NCI-H345 treated with DMSO at 0.1 percent for 48 hours (cell line): ENCODE data around the gene GEMIN4.
A peak's percentile ranks its signal among the peaks of the same experiment; 100 is the strongest.
"Not testable (repeated sequence)": the region's sequence is repeated elsewhere in the genome, so short reads cannot be mapped to it uniquely, and the experiment has no call there.

ENCODE experiments used
- DNase-seq: peaks from one replicate; lab custom pipeline; 2025; ENCODE audit not compliant: unreplicated experiment; lab: John Stamatoyannopoulos, UW

Gene GEMIN4

DNA sequence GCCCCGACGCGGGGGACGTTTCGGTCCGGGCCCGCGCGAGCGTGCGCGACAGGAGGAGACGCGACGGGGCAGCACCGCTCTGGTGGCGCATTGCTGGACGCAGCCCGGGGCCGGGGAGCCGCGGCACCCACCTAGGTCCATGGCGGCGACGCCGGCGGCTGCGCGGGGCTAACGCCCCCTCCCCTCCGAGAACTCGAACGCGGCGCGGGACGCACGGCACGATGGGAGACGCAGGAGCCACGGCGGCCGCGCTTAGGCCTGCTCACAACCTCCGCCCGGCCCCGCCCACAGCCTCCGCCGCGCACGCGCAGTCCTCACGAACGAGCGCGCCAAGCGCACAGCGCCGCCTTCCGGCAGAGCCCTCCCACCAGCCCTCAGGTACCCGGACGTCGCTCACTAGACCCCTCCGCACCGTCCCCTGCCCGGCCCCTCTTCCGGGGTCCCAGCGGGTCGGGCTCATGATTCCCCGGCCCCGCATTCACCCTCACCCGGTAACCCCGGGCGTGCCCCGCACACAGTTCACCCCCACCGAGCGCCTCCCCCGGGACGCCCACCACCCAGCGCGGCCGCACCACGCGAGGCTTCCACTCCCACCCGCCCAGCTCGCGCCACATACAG lies at the start of gene GEMIN4:
TSS of gene GEMIN4 (minus strand) at position 263 of the 618 bp plus-strand sequence. CDS start at position 141, 122 bp downstream.
- DNase-seq: peak; percentile 74

DNA sequence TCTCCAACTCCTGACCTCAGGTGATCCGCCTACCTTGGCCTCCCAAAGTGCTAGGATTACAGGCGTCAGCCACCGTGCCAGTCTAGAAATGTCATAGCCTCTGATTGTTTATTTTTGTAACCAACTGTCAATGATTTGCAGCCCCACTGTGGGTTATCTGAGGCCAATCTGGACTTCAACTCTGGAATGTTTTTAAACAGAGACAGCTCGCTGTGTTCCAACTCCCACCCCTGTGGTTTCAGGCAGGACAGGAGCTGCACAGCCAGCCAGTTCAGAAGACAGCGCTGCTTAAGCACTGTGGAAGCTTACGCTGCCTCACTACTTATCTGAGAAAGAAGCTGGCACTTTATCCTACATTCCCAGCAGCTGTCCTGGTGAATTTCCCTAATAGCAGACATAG lies 49.6 kb upstream of the GEMIN4 start:
- DNase-seq: no peak

DNA sequence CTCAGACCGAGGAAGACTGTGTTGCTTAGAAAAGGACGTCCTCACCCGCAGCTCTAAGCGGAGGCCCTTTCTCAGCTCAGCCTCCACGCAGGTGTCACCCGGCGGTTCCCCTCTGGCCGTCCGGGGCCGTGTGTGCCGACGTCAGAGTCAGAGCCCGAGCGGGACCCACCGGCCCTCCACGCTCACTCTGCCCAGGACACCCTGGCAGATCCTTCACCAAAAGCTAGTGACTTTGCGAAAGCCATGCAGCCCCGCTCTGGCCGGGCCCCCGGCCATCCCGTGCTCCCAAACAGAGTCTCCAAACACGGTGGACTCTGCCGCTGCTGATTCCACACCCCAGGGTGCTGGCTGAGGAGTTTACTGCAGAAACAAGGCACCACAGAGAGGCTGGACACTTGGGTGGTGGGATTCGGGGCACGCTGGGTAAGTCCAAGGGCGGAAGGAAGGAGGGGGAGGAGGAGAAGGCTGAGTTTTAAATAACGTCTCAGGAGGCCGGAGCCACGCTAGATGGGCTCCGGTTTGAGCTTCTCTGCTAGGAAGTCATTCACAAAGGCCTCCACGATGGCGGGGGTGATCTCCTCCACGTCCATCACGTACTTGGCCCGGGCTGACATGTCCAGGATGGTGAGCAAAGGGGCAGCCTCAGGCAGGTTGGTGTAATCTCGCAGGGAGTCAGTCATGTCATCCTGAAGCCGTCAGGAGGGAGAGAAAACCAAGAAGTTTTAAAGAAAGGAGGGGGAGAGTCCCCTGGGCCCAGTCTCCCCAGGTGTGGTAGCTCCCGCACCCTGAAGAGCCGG lies 48.6 kb upstream of the GEMIN4 start:
- no peak for DNase-seq

DNA sequence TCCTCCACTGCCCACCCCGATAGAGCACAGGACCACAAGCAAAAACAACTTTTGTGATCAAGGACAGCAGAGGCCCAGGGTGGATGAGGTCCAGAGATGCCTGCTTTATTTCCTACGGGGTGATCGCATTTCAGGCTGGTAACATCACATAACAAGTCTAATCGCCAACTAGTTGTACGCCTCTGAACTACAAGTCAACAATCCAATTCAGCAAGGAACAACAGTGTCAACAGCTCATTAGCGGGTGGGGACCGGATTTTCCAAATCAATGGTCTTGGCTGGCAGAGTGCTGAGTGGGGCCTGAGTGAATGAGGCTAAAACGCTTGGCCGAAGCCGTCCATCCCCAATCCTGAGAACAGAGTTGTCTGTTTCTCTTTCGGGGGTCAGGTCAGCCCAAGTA lies 47.2 kb upstream of the GEMIN4 start:
- no peak for DNase-seq

DNA sequence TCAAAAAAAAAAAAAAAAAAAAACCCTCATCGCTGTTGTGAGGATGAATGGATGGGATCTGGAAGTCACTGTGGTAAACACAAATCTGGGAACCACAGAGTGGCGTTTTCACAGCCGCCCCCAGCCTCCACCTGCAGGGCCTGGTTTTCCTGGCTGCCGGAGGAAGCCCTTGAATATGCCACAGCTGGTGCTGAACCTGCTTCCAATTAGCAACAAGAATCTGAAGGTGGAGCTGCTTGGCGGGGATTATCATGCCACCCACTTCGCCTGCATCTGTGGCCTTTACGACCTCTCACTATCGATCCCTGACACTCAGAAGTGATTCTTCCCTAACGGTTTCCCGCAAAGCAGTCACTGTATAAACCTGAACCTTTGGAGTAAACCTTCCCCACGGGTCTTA lies 46.2 kb upstream of the GEMIN4 start:
- DNase-seq: no peak

DNA sequence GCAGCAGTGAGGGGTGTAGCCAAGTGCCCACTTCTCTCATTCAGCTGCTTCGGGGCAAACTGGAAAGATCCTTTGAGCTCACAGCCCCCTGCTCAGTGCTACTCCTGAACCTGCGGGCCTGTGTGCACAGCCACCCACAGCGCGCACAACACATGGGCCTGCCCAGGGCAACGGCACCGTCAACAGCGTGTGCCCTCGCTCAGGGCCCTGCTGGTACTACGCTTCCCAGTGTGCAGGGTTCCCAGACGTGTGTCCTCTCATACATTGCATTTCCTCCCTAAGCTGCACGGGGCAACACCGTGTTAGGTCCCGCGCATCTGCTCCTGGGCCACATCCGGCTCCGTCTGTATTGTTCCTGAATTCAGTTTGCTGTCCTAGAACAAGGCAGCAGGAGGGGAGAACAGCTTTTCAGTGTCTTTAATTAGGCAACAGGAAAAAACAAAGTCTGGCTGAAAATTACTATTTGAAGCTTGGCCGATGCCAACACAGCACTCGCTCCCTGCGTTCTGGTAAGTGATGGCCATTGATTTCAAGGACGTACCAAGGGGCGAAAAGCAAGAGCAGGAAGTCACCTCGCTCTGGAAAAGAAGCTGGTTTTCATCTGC lies 45.3 kb upstream of the GEMIN4 start:
- no peak for DNase-seq

DNA sequence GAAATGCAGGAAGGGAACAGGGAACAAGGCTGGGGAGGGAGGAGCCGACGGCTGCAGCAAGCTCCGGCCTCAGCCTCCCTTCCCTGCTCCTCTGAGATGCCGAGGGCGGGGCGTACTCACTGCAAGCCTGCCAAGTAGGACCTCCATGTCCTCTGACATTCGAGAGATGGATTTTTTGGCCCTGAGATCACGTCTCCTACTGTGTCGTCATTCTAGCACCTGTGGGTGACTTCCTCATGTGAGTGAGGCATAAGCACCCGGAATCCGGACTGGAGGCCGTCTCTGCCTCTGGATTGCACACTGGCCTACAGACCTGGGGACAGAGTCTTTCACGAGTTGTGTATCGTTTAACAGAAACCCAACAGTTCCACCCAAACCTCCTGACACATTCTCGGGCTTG lies 44.5 kb upstream of the GEMIN4 start:
- DNase-seq: no peak

DNA sequence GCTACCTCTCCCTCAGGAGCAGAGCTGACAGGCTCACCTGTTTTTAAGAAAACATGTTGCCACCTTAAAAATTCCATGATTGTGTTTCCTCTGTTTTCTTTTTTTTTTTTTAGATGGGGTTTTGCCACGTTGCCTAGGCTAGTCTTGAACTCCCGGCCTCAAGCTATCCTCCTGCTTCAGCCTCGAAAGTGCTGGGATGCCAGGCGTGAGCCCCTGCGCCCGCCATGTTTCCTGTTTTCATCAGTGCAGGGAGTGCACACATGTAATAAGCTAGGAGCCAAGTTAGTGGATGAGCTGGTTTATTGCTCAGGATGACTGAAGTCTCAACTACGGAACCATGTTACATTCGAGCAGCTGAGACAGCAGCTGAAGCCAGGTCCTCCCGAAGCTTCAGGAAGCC lies 43.7 kb upstream of the GEMIN4 start:
- DNase-seq: no peak

DNA sequence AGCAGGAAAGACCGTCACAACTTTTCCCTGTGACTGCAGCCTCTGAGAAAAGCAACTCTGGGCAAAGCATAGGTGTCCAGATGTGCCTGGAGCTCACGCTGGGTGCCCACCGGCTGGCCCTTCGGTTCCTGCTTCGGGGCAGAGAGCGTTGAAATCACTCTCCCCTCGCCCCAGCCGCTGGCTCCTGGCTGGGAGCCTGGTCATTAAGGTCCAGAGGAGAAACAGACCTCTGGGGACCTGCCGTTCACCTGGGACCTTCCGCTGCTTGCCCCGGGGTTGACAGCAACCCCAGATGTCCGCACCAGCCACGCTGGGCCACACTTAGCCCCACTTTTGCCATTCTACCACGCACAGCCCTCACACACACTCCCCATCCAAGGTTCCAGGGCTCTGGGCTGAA lies 43.2 kb upstream of the GEMIN4 start:
- DNase-seq: no peak

DNA sequence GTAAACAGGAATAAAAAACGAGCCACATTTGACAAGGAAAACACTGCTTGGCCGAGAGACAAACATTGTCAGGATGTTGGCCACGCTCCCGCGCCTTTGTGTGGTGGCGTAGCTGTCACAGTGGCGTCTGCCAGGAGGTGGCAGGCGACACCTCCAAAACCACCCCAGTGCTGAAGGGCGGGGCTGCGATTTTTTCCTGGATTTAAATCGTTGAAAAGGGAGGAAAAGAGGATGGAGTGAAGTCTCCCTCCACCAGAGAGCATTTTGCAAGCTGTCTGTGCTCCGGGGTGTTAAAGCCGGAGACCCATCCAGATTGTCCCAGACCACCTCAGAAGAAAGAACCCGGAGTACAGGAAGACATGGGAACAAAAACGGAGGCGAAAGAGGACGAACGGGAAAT lies 42.8 kb upstream of the GEMIN4 start:
- peak; percentile 20 for DNase-seq

DNA sequence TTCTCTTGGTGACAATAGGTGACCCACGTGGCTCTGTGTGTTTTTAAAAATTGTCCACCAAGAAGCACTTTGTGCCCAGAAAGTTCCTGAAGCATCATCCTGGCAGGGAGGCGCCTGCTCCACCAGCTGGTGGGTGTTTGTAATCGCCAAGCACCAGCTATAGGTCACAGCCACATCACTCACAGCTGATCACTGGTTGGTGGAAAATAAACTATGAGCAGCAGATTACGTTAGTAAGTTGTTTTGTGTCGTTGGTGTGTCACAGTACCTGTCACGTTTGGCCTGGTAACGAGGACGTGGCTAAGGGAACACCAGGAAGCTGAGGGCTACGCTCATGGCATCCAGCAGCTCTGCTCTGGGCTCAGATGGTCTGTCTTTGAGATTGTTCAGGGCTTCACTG lies 40.2 kb upstream of the GEMIN4 start:
- DNase-seq: no peak

DNA sequence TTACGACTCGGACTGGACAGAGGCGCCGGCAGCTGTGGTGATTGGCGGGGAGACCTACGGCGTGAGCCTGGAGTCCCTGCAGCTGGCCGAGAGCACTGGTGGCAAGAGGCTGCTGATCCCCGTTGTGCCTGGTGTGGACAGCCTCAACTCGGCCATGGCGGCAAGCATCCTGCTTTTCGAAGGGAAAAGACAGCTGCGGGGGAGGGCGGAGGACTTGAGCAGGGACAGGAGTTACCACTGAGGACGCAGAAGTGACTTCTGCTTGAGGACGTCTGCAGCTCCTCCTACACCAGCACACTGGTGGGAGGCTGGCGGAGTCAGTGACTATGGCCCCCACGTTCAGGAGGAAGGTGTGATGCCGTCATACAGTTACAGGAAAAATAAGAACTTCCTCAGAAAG lies 39.8 kb upstream of the GEMIN4 start:
- no peak for DNase-seq

DNA sequence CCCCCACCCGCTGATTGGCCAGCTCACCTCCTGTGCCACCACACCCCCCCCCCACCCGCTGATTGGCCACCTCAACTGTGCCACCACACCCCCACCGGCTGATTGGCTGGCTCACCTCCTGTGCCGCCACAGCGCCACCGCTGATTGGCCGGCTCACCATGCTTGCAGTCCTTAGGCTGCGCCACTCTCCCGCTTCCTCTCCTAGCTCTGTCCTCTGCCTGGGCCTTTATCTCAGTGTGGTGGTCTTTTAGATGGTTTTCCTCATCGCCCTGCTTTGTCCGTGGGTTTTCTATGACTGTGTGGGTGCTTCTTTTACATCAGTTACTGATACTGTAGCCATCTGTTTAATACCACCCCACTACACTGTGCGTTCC lies 38.8 kb upstream of the GEMIN4 start:
- not testable (repeated sequence) for DNase-seq

DNA sequence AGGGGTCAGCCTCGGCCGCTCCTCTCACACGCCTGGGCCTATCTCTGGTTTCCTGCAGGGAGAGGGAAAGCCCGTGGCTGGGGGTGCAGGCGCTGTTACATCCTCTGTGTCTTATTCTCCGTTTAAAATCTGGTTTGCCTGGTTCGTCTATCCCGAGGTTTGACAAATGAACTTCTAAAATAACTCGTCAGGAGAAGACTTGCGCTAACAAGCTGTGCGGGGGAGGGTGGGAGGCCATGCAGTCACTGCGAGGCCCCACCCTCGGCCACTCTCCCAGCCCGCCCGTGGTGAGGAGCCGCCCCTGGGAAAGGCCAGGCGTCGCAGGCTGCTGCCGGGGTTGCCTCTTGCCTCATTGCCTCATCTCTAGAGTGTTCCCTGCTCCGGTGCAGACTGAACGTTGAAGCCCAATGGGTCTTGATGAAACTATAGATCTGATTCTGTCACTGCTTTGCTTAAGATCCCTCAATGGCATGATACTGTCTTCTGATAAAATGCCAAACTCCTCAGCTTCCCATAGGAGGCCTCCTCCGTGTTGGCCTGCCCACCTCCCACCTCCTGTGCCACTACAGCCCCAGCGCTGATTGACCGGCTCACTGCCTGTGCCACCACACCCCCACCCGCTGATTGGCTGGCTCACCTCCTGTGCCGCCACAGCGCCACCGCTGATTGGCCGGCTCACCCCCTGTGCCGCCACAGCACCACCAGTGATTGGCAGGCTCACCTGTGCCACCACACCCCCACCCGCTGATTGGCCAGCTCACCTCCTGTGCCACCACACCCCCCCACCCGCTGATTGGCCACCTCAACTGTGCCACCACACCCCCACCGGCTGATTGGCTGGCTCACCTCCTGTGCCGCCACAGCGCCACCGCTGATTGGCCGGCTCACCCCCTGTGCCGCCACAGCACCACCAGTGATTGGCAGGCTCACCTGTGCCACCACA lies 38.1 kb upstream of the GEMIN4 start:
- DNase-seq: not testable (repeated sequence)

DNA sequence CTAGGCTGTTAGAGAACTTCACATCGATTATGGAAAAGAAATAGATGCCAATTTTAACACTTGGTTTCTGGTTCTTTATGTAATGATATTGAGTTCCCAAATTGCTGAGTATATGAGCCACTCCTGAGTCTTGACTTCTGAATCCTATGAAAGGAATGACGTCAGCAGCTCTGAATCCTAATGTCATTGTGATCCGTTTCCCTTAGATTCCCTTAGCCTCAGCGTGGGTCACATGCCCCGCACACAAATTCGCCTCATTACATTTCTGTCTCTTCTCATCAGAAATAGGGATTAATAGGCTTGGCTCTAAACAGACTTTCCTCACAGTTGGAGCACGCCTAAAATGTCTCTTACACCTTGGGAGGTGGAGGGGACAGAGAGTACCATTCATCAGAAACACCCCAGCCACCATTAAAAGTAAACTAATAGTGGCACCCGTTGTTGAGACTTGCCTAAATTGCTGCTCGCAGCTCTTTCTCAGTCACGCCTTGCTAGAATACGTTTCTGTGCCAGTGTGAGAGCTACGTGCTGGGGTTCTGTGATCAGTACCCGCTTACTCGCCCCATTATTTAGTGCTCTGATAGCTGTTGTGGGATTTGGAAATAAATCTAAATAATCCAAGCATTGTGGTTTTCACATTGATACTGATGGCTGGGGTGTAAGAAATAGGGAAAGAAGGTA lies 37.2 kb upstream of the GEMIN4 start:
- no peak for DNase-seq

DNA sequence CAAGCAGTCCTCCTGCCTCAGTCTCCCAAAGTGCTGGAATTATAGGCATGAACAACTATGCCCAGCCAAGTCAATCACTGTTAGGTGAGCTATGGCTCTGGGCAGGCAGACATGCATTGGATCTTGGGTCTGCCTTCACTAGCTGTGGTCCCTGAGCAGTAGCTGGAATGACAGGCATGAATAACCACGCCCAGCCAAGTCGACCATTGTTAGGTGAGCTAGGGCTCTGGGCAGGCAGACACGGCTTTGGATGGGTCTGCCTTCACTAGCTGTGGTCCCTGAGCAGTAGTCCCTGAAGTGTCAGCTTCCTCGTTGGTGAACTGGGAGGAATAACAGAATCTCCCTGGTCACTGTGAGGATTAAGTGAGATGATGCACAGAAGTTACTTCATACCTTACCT lies 36.5 kb upstream of the GEMIN4 start:
- DNase-seq: no peak

DNA sequence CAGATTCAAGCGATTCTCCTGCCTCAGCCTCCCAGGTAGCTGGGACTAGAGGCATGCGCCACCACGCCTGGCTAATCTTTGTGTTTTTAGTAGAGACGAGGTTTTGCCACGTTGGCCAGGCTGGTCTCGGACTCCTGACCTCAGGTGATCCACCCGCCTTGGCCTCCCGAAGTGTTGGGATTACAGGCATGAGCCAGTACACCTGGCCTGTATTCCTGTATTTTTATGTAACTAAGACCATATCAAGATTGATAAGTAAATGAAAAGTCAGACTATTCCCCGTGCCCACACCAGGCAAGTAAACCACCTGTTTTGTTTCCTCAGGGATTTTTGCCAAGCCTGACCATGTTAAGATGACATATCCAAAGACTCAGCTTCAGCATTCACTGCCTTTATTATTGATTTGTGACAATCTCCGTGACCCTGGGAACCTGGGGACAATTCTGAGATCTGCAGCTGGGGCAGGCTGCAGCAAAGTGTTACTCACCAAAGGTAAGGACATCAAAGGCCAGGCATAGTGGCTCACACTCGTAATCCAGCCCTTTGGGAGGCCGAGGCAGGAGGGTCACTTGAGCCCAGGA lies 35.7 kb upstream of the GEMIN4 start:
- no peak for DNase-seq

DNA sequence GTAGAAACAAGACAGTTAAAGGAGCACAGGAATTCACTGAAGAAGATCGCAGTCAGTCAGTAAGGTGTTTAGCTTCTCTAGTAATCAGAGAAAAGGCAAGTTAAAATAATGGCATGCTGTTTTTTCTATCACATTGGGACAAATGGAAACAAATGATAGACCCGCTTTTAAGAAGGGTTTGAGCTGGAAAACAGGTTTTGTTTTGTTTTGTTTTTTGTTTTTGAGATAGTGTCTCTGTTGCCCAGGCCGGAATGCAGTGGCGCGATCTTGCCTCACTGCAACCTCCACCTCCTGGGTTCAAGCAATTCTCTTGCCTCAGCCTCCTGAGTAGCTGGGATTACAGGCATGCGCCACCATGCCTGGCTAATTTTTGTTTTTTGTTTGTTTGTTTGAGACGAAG lies 33.8 kb upstream of the GEMIN4 start:
- not testable (repeated sequence) for DNase-seq

DNA sequence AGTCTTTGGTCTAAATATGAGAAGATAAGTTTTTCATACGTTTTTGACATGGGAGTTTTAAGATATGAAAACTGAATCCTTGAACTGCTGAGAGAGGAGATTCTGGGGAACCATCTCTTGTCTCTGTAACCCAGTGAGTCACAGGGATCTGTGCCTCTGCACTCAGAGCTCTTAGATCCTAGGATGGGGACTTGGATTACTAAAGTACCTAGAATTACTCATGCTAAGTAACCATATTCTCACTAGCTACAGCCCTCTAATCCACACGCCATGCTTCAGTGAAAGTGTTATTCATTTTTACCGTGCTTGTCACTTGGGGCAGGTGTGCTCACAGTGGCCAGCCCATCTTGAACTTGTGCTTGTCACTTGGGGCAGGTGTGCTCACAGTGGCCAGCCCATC lies 32.1 kb upstream of the GEMIN4 start:
- no peak for DNase-seq
